Pancreas (tissue), 10 donors: ENCODE data around the gene NMT1. TPM values are rescaled to one million over a fixed set of nuclear protein-coding genes. Genes with fewer than 3 reads are reported as not detected.

Source experiments
- ATAC-seq, 4 donors: fragments of 200-7000 bp; cut with Tn5 transposase; one replicate each; pipeline versions ENCODE4 v1.8.0 to v1.9.1; 2020; ENCODE audit warnings: mild to moderate bottlenecking in 4 of 4, moderate library complexity in 4 of 4
- DNase-seq, 6 donors: peaks; one replicate each; pipeline ENCODE4 v3.0.0-alpha.2; 2020
- FAIRE-seq: peaks from 2 replicates; lab custom pipeline; 2012; peaks lifted over from hg19 to GRCh38; lab: Jason Lieb, UNC
- H3K27ac ChIP-seq, 4 donors: fragments of 200-600 bp; sonication (generic); 1 replicate in 3 of 4; 2 replicates in 1 of 4; pipeline versions ENCODE4 v1.5.0 to v1.8.0; 2020
- H3K27me3 ChIP-seq, 4 donors: fragments of 200-600 bp; one replicate each; pipeline ENCODE4 v1.8.0; 2021
- H3K36me3 ChIP-seq, 3 donors: fragments of 200-600 bp; sonication (generic) in 1 of 3; one replicate each; pipeline versions ENCODE4 v1.5.0 to v1.8.0; 2020 to 2021
- H3K4me1 ChIP-seq, 3 donors: fragments of 200-600 bp; one replicate each; pipeline ENCODE4 v1.8.0; 2021
- H3K4me3 ChIP-seq, 4 donors: fragments of 200-600 bp; sonication (generic) in 2 of 4; one replicate each; pipeline versions ENCODE4 v1.5.0 to v1.8.0; 2020 to 2021
- H3K9me3 ChIP-seq, 4 donors: fragments of 200-600 bp; one replicate each; pipeline ENCODE4 v1.8.0; 2021
- WGBS, 2 donors: extraction: QIAGEN DNeasy Blood & Tissue Kit; methylation state at CpG; one replicate each; pipeline ENCODE4 v1.1.7; 2013; 5-methylcytosine and 5-hydroxymethylcytosine counted together
- intact Hi-C, 3 donors: fragments of 100-400 bp; cut with DNase I; formaldehyde crosslinking; loops; one replicate each; pipeline versions ENCODE4 v1.11.1 to v1.14.2; 2022
- polyA plus RNA-seq, 2 donors: library from polyadenylated mRNA; stranded (reverse); fragments of 200-250 nt; gene quantifications; one replicate each; pipeline ENCODE4 v1.2.3, GENCODE V29; 2013
- total RNA-seq, 6 donors: library from RNA; stranded (reverse); fragmentation: NEBNext Ultra II Directional in 4 of 6; extraction: Animal tissue kit (Norgen Biotek cat#: 25700) in 4 of 6; gene quantifications; one replicate each; pipeline versions ENCODE4 v1.2.1 to v1.2.4, GENCODE V29; 2021 to 2023
- TF ChIP-seq, protein P1 (sequence below), 4 donors: fragments of 200-600 bp; sonication (generic) in 3 of 4; IDR thresholded peaks; one replicate each; pipeline versions ENCODE4 v1.5.0 to v1.8.0; 2021; ENCODE audit warnings: antibody characterized with exemption in 4 of 4
- donor health status: healthy with polysubstance abuse.
- donor health status: DM: no; HTN: no; CAD: no; lungs with moderate emphysema.
- donor health status: DM: no; HTN: no; CAD: no.
- donor health status: control.
- donor health status: control.
- donor health status: Bipolar disorder and iron deficiency.
- donor health status: DM: yes; HTN: yes; CAD: no.
- donor health status: DM: no; HTN: no; CAD: no.
- donor health status: DM: no; HTN: no; CAD: no.
- donor health status: DM: yes; HTN: yes; CAD: no.

NMT1 gene
- total and polyA plus RNA-seq, 8 donors, result 27.0 to 66.5 (median 39.8) TPM

DNA sequence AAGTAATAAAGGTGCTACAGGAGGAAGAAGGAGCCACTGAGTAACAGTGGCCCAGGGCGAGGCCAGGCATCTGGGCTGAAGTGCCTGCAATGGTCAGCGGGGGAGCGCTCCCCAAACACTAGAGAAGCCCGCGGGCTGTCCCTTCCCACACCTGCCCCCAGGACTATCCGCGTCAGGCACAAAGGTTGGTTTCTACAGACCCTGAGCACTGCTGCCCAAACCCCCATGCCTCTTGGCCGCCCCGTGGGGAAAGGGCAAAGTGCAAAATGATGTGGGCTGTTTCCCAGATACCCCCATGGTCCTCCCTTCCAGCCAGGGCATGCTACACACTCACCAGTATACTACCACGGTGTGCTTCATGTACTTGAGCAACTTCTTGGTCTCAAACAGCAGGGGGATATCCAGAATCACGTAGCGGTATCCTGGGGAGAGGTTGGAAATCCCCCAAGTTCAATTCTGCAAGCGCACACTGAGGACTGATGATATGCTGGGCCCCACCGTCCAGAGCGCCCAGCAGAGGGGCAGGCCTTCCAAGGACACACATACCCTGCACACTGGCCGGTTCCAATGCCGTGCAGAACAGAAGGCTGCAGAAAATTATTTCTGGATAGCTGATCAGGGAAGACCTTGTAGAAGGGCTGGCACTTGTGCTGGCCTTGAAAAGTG lies 31.2 kb upstream of the NMT1 start:
- DNase-seq, result no peak
- 80 to 88% methylated on average over 17 of the region's 17 CpGs for WGBS, 2 donors
- H3K9me3 ChIP-seq, result no peaks in the 10 kb centered on the region
- no peak for FAIRE-seq
- peaks cover 0 to 8% (median 0%) of the 10 kb centered on the region in 3 donors for H3K36me3 ChIP-seq
- no peak overlapping the region for H3K27ac ChIP-seq
- ATAC-seq, result no peak
- H3K4me1 ChIP-seq, result no peaks in the 10 kb centered on the region
- TF ChIP-seq, protein P1, sequence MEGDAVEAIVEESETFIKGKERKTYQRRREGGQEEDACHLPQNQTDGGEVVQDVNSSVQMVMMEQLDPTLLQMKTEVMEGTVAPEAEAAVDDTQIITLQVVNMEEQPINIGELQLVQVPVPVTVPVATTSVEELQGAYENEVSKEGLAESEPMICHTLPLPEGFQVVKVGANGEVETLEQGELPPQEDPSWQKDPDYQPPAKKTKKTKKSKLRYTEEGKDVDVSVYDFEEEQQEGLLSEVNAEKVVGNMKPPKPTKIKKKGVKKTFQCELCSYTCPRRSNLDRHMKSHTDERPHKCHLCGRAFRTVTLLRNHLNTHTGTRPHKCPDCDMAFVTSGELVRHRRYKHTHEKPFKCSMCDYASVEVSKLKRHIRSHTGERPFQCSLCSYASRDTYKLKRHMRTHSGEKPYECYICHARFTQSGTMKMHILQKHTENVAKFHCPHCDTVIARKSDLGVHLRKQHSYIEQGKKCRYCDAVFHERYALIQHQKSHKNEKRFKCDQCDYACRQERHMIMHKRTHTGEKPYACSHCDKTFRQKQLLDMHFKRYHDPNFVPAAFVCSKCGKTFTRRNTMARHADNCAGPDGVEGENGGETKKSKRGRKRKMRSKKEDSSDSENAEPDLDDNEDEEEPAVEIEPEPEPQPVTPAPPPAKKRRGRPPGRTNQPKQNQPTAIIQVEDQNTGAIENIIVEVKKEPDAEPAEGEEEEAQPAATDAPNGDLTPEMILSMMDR (IDR thresholded peaks at IDR 0.05), result no peak
- no peak overlapping the region for H3K4me3 ChIP-seq
- no peaks in the 10 kb centered on the region for H3K27me3 ChIP-seq
- intact Hi-C loops, result loop anchor here in 1 of 3 donors (10.0 kb wide), 1 partner anchor 105 kb away; no protein-coding TSS in a partner anchor

DNA sequence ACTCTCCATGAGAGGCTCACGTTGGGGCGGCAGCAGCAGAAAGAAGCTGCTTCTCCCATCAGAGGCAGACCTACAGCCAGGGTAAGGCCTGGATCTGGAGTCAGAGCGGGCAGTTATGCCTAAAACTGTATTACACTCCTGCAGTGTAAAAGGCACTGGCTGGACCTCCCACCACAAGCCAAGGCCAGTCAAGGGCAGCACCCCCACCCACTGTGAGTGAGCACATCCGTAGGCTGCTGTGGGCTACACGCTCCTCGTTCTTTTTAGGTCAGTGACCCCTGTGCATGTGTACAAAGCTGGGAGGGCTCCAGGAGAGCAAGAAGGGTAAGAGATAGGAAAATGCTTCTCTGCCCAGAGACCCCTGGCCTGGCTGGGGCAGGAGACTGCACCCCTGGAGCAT lies 30.4 kb upstream of the NMT1 start:
- no peaks in the 10 kb centered on the region for H3K27me3 ChIP-seq
- intact Hi-C loops, result no loop called here
- no peak for DNase-seq
- no peak for FAIRE-seq
- H3K4me3 ChIP-seq, result no peak overlapping the region
- peaks cover 0 to 8% (median 0%) of the 10 kb centered on the region in 3 donors for H3K36me3 ChIP-seq
- 85 to 91% methylated on average over 6 of the region's 6 CpGs for WGBS, 2 donors
- H3K9me3 ChIP-seq, result no peaks in the 10 kb centered on the region
- no peaks in the 10 kb centered on the region for H3K4me1 ChIP-seq
- ATAC-seq, result no peak
- no peak overlapping the region for H3K27ac ChIP-seq
- TF ChIP-seq, protein P1 (IDR thresholded peaks at IDR 0.05), result no peak

DNA sequence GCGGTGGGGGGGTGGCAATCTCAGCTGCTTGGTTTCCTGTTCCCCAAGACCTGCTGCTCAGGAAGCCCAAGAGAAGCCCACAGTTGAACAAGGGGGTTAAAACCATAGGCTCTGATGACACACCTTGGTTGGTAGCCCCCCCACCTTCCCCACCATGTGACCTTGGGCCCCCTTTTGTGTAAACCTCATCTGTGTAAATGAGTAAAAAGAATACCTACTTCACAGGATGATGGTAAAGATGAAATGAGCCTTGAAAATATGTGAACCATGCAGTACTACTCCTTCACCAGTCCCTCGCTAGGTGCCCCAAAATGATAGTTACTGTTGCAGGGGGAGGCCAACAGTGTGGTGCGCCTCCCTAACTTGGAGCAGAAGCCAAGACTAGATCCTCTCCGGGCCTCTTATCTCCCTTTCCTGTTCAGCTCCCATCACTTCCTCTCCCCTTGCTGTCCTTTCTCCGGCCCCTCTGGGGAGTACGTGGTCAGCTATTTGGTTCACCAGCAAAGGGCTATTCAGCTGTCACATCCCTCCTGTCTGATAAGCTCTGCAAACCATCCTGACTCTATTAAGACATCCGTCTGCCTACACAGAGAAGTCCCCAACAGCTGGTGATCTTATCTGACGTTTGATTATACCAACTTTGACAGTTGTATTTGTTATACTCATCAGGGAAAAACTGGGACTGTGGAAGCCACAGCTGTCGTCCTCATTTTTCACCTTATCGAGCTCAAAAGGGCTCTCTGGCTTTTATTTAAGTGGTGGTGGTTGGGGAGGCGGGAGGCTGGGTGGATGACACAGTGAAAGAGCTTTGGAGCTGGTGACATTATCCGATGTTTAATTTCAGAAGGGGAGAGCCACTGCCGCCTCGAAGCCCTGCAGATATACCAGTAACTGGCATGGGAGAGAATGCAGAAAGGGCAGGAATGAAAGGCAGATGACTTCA lies 29.6 kb upstream of the NMT1 start:
- intact Hi-C loops, result no loop called here
- H3K36me3 ChIP-seq, result peaks cover 0 to 8% (median 0%) of the 10 kb centered on the region in 3 donors
- H3K27ac ChIP-seq, result no peak overlapping the region
- no peak for DNase-seq
- no peak overlapping the region for H3K4me3 ChIP-seq
- FAIRE-seq, result no peak
- 78 to 79% methylated on average over 14 of the region's 14 CpGs for WGBS, 2 donors
- H3K27me3 ChIP-seq, result no peaks in the 10 kb centered on the region
- ATAC-seq, result peak in 1 of 4 donors; percentile 36
- TF ChIP-seq, protein P1 (IDR thresholded peaks at IDR 0.05), result no peak
- H3K4me1 ChIP-seq, result no peaks in the 10 kb centered on the region
- H3K9me3 ChIP-seq, result no peaks in the 10 kb centered on the region

DNA sequence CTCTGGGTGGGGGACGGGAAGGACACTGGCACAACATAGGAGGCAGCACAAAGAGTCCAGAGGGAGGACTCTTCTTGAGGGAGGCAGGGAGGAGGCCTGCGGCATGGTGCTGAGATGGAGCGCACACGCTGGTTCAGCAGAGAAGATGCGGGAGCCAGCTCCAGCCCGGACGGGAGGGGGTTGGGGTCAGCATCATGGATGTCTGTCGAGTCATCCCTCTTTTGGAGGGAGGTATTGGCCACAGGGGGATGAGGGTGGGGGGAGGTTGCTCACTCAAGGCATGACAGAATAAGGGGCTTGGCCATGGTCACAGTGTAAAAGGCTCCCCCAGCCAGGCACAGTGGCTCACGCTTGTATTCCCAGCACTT lies 29.0 kb upstream of the NMT1 start:
- TF ChIP-seq, protein P1 (IDR thresholded peaks at IDR 0.05), result no peak
- WGBS, 2 donors, result 89 to 91% methylated on average over 9 of the region's 9 CpGs
- no peak for ATAC-seq
- Histone ChIP-seq H3K27me3 (no peaks in the 10 kb centered on the region), H3K36me3 (peaks cover 0 to 8% (median 0%) of the 10 kb centered on the region in 3 donors), H3K27ac (no peak overlapping the region), H3K4me1 (no peaks in the 10 kb centered on the region), H3K4me3 (no peak overlapping the region), H3K9me3 (no peaks in the 10 kb centered on the region)
- no peak for DNase-seq
- FAIRE-seq, result no peak
- intact Hi-C loops, result no loop called here
